NCI-H524 treated with DMSO at 0.1 percent for 48 hours (cell line): ENCODE data around the gene ERC2.
"Not testable (repeated sequence)": the region's sequence is repeated elsewhere in the genome, so short reads cannot be mapped to it uniquely, and the experiment has no call there.

Source experiments
- DNase-seq: peaks from one replicate; lab custom pipeline; 2025; lab: John Stamatoyannopoulos, UW

The ERC2 gene

DNA sequence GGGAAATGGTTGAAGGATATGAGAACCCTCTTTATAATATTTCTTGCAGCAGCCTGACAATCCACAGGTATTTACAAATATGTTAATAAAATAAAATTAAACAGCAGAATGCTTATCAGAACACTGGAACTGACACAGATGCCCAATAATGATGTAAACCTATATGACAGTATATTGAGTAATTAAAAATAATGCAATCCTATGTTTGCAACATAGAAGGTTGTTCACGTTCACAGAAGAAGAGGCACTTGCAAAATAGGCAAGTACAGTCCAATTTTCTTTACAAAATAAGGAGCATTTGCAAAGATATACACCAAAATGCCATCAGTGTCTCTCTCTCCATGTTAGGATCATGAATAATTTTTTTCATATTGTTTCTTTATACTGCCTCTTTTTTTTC is 584.2 kb downstream of the ERC2 start:
- DNase-seq = no peak

- no peak for DNase-seq
Observed at GRCh38 chr3:55882006-55882405, 586.3 kb downstream of the ERC2 start.

DNA sequence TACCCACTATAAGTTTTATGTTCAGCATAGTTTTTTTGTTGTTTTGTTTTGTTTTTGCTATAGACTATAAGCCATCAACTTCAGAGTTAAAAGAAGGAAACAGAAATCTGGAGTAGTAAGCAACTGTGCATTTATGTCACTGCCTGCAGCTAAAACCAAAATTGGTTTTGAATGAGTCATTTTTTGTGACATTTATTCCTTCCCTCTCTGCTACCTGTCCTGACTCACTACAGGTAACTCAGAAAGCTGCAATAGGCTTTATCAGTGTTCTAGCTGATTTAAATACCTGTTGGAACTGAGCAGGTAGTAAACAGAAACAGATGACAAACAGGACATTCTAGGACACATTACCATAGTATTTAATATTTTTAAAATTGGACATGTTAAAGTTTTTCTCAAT is 587.9 kb downstream of the ERC2 start:
- no peak for DNase-seq

- DNase-seq = no peak
Observed at GRCh38 chr3:55879901-55880331, 588.4 kb downstream of the ERC2 start.

- no peak for DNase-seq
Observed at GRCh38 chr3:55877703-55878102, 590.6 kb downstream of the ERC2 start.

GRCh38 chr3:55876560-55876959 is 591.7 kb downstream of the ERC2 start:
- DNase-seq = no peak

- no peak for DNase-seq
Observed at GRCh38 chr3:55875113-55875512, 593.2 kb downstream of the ERC2 start.

DNA sequence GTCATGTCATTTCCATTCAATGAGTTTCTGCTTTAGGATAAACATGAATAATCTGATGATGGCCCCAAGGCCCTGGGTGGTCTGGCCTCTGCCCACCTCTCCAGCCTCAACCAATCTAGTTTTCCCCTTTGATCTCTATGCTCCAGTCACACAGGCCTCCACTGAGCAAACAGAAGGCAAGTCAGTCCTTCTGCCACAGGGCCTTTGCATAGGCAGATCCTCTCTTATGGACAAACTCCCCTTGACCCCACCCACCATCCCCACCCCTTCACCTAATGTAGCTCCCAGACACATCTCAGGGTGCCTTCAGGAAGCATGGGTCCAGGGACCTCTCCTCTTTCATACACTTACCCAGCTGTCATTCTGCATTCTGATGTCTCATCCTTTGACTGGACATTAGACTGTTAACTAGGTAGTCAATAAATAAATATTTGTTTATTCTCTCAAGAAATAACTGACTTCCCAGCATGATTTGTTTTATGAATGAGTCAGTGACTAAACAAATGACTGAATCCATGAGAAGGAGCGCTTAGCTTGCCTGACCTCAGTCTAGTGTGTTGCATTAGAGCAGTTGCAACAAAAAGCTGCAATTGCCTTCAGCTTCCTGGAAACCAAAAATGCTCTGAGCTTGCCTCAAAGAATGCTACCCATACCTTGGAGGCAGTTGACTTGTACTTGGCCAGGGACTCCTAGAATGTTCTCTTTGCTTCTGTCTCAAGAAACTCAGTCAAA is 594.6 kb downstream of the ERC2 start:
- no peak for DNase-seq

GRCh38 chr3:55870594-55870993 is 597.7 kb downstream of the ERC2 start:
- DNase-seq = no peak

DNA sequence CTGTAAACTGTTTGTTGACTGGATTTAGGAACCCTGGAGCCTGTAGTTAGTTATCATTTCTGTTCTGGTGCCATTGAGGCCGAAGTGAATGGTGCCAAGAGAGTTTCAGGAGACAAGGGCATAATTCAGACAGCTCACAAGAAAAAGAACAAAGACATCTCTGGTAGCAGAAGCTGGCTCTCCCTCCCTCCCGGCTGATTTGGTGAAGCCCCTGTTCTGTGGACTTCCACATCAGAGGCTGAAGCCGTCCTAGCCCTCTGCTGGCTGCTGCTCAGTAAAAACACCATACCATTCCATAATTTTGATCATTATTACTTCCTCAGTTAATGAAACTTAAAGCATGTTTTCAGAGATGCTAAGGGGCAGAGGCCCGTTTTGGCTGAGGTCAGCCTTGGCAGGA is 599.9 kb downstream of the ERC2 start:
- DNase-seq = no peak

DNA sequence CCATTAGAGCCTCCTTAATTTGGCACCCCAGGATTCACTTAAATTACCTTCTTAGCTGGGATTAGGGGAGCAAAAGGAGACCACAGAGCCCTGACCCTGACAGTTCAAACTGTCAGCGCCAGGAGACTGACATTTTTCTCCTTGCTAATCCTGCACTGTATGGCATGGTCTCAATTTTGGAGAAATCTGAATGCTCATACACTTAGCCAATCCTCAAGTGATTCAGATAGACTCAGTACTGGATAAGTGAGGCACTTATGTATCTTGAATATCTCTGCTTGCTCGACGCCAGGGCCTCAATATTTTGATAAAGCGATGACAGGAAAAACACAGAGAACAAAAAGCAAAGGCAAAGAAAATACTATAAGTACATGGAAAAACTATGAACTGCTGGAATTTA is 605.2 kb downstream of the ERC2 start:
- no peak for DNase-seq

- DNase-seq = no peak
Observed at GRCh38 chr3:55860049-55860721, 608.1 kb downstream of the ERC2 start.

DNA sequence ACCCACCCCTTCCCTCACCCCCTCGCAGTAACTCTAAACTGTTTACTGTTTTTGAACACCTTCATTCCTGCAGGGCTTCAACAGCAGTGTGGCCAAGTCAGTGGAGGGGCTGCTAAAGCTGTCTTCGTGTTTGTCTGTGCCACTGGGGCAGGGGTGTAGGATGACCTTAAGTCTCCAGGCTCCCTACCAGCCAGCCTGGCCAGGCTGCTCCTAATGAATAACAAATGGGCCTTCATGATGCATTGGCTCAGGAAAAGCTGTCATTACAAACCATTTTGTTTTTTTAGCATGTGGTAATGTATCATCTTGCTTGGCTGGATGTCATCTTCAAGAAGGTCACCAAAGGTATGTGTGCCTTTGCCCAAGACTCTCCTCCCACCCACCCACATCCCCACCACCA is 609.0 kb downstream of the ERC2 start:
- DNase-seq = no peak

- no peak for DNase-seq
Observed at GRCh38 chr3:55858727-55859126, 609.5 kb downstream of the ERC2 start.

DNA sequence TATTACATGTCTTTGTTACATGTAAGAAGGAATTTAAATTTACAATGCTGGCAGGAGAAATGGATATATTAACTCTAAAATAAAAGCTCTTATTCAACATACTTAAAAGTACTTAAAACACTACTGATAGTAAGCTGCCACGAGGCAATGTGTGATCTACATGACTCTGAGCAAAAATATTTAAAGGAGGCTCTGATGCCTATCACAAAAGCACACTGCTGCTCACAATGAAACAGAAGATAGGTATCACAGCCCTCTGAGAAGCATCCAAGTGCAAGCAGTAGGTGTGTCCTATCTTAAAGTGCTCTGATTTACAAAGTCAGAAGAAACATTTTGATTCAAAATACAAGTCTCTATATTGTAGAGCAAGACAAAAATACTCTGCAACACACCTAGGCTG is 610.0 kb downstream of the ERC2 start:
- no peak for DNase-seq

DNA sequence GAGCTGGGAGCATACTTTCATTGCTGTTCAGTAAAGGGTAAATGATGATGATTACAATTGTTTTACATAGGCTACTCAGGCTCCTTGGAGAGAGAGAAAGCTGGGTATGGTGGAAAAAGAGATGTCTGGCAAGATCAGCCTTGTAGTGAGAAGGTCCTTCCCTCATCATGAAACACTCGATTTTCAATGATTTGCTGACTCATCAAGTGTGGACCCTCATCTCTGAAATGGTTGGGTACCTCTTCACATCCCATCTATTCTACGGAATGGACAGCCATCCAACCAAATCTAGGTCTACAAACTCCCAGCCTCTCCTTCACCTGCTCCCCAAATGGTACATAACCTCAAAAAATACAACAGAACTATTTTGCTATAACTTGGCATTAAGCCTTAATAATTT is 610.6 kb downstream of the ERC2 start:
- no peak for DNase-seq

DNA sequence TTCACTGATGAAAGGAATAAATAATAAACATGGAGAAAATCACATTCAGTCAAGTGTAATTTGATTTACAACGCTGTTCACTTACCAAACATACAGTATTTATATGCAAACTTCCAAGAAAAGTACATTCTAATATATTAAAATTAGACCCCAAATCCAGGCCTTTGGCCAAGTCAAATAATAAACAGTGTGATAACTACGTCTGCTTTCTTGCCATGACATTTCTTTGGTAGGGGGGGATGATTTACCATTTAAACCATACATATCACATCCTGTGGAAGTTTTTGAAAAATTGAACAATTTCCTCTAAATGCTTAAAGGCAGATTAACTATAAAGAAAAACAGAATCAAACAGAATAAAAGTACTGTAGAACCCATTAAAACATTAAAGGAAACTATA is 613.0 kb downstream of the ERC2 start:
- DNase-seq = no peak

DNA sequence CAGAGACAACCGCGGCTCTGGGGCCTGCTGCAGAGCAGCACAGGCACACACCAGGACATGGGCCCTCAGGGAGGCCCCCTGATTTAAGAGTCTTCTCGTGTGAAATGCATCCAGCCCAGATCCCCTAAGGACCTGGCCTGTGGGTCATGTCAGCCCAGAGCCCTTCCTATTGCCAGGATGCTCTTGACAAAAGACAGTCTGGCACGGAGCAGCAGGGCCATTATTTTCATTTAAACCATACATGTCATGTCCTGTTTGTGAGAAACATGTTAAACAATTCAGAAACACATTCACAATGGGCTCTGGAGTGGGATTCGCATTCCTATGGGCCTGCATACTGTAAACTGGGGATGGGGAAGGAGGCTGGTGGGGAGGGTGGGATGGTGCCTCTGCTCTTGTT is 613.8 kb downstream of the ERC2 start:
- no peak for DNase-seq

GRCh38 chr3:55852326-55852725 is 615.9 kb downstream of the ERC2 start:
- no peak for DNase-seq

DNA sequence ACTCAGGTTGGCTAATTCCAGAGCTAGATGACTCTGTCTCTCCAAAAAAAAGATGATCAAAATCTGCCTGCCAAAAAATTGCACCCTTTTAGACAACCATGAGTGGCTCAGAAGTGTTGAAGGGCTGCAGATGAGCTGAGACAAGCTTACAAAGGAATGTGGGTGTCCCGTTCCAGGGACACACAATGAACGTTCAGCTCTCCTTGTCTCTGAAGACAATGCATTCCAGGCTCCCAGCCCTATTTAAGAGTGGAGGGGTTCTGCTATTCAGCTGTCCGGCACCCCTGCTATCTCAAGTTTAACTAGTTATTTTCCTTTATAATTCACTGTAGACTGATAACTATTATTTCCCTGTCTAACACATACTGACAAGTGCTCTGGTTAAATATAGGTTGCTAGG is 626.1 kb downstream of the ERC2 start:
- DNase-seq = no peak

GRCh38 chr3:55831876-55832275 is 636.4 kb downstream of the ERC2 start:
- not testable (repeated sequence) for DNase-seq

GRCh38 chr3:55828712-55829111 is 639.6 kb downstream of the ERC2 start:
- DNase-seq = no peak

- DNase-seq = no peak
Observed at GRCh38 chr3:55827786-55828185, 640.5 kb downstream of the ERC2 start.
